Parathyroid adenoma (tissue), 2 donors: ENCODE data around the gene MAT2A.

Experiments
- H2AFZ ChIP-seq: fragments of 300-600 bp; sonication (generic); one replicate; pipeline ENCODE4 v1.7.0; 2017; ENCODE audit warnings: antibody characterized with exemption, mild to moderate bottlenecking
- H3K27ac ChIP-seq: fragments of 300-600 bp; sonication (generic); one replicate; pipeline ENCODE4 v1.7.0; 2017
- H3K27me3 ChIP-seq: fragments of 300-600 bp; sonication (generic); one replicate; pipeline ENCODE4 v1.7.0; 2017; ENCODE audit warnings: low read length; ENCODE audit not compliant: control insufficient read depth, insufficient read depth
- H3K36me3 ChIP-seq: fragments of 300-600 bp; sonication (generic); one replicate; pipeline ENCODE4 v1.7.0; 2017; ENCODE audit warnings: low read length; ENCODE audit not compliant: control insufficient read depth, insufficient read depth
- H3K4me1 ChIP-seq: fragments of 300-600 bp; sonication (generic); one replicate; pipeline ENCODE4 v1.7.0; 2017; ENCODE audit warnings: control low read depth
- H3K4me2 ChIP-seq: fragments of 300-600 bp; sonication (generic); one replicate; pipeline ENCODE4 v1.7.0; 2017; ENCODE audit warnings: low read length
- H3K4me3 ChIP-seq: fragments of 300-600 bp; sonication (generic); one replicate; pipeline ENCODE4 v1.7.0; 2017; ENCODE audit warnings: low read depth, low read length
- H3K79me2 ChIP-seq: fragments of 300-600 bp; sonication (generic); one replicate; pipeline ENCODE4 v1.7.0; 2017; ENCODE audit warnings: control low read depth
- H3K9ac ChIP-seq: fragments of 300-600 bp; sonication (generic); one replicate; pipeline ENCODE4 v1.7.0; 2017; ENCODE audit warnings: mild to moderate bottlenecking
- H3K9me3 ChIP-seq: fragments of 300-600 bp; sonication (generic); one replicate; pipeline ENCODE4 v1.7.0; 2017; ENCODE audit warnings: low read length; ENCODE audit not compliant: control insufficient read depth
- CTCF ChIP-seq: fragments of 300-600 bp; sonication (generic); IDR thresholded peaks from one replicate; pipeline ENCODE4 v1.7.0; 2017; ENCODE audit warnings: antibody characterized with exemption, mild to moderate bottlenecking
- donor health status: primary hyperparathyroidism.

MAT2A gene

DNA sequence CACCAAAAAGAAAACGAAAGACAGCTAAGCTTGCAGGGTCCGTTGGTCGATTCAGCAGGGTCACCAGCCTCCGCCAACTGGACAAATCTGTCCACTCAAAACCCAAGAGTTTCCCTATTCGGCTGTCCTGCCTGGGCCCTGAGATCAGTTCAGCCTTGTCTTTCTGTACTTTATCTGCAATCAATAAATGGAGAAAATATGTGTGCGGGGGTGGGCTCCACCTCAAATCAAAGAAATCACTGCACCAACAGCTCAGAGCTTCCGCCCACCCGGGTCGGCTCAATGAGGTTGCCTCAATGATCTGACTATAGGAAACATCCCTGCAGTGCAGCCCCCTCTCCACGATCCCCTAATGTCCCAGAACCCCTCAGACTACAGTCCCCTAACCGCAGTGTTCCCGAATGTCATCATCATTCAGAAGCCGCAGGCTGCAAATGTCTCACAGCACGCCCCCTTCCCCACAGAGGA lies 21.9 kb downstream of the MAT2A start:
- no peak for TF ChIP-seq CTCF
- H3K4me3 ChIP-seq: peak overlapping the region; percentile 73

GRCh38 chr2:85561280-85562212 lies 22.6 kb downstream of the MAT2A start, which contains the start of gene GGCX:
TSS of gene GGCX (minus strand) at chr2:85561493. CDS start at chr2:85561428, 65 bp downstream.
- peak; percentile 38 for TF ChIP-seq CTCF
- Histone ChIP-seq H3K27me3 (no peaks in the 10 kb centered on the region), H2AFZ (peak within 1 kb of the TSS; percentile 77), H3K36me3 (no peaks in the 10 kb centered on the region), H3K4me1 (peaks cover 2% of the 10 kb centered on the region), H3K9me3 (no peaks in the 10 kb centered on the region), H3K27ac (peak within 1 kb of the TSS; percentile 73), H3K79me2 (no peaks in the 10 kb centered on the region), H3K9ac (peak within 1 kb of the TSS; percentile 14), H3K4me2 (peak within 1 kb of the TSS; percentile 83), H3K4me3 (peak within 1 kb of the TSS; percentile 73)

More for the DNA sequence above, 21.9 kb downstream of the MAT2A start:
- Histone ChIP-seq H3K4me2 (peak overlapping the region; percentile 74), H2AFZ (peak overlapping the region; percentile 77), H3K27me3 (no peaks in the 10 kb centered on the region), H3K9me3 (no peaks in the 10 kb centered on the region), H3K27ac (peak overlapping the region; percentile 73), H3K79me2 (no peaks in the 10 kb centered on the region), H3K4me1 (peaks cover 2% of the 10 kb centered on the region), H3K36me3 (no peaks in the 10 kb centered on the region), H3K9ac (no peak overlapping the region)

- Histone ChIP-seq H3K27me3 (no peaks in the 10 kb centered on the region), H3K4me2 (no peak overlapping the region), H3K79me2 (no peaks in the 10 kb centered on the region), H3K9ac (no peak overlapping the region), H3K27ac (no peak overlapping the region), H3K36me3 (no peaks in the 10 kb centered on the region), H3K4me3 (no peak overlapping the region), H3K9me3 (no peaks in the 10 kb centered on the region), H2AFZ (no peak overlapping the region), H3K4me1 (peaks cover 2% of the 10 kb centered on the region)
- TF ChIP-seq CTCF: no peak
Measured at GRCh38 chr2:85564144-85564563, 25.2 kb downstream of the MAT2A start.

DNA sequence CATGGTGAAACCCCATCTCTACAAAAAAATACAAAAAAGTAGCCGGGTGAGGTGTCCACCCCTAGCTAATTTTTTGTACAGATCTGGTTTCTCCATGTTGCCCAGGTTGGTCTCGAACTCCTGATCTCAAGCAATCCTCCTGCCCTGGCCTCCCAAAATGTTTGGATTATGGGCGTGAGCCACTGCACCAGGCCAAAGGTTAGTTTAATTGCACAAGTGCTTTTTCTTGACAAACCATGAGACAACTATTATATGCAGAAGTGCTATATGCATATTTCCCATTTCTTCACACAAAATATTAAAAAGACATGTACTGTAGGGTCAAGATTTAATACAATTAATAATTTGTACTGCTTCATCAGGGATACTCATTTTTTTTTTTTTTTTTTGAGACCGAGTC lies 27.3 kb downstream of the MAT2A start:
- Histone ChIP-seq H3K4me1 (no peaks in the 10 kb centered on the region), H3K79me2 (no peaks in the 10 kb centered on the region), H3K36me3 (no peaks in the 10 kb centered on the region), H2AFZ (no peak overlapping the region), H3K27me3 (no peaks in the 10 kb centered on the region), H3K9ac (no peak overlapping the region), H3K27ac (no peak overlapping the region), H3K9me3 (no peaks in the 10 kb centered on the region), H3K4me2 (no peak overlapping the region), H3K4me3 (no peak overlapping the region)
- TF ChIP-seq CTCF: no peak
